ENCODE measurements around the gene PTPN11.

DNA sequence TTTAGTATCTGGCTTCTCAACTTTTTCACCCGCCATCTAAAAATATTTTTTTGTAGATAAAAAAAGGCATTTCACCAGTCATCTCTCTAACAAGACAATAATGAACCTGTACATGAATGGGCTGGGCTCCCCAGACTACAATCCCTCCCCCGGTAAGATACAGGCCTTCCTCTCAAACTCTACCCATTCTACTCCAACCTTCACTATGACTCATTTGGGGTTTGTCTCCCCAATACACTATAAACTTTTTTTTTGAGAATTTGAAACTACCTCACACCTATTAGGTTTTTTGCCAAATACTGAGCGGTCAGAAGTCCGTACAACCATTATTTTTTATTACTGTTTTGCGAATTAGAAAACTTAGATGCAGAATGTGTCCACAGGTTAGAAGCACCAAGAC, 10.1 kb upstream of the PTPN11 start:
- TF ChIP-seq POLR2A (IDR thresholded peaks at IDR 0.05) = no peak
- TF ChIP-seq, protein P1, sequence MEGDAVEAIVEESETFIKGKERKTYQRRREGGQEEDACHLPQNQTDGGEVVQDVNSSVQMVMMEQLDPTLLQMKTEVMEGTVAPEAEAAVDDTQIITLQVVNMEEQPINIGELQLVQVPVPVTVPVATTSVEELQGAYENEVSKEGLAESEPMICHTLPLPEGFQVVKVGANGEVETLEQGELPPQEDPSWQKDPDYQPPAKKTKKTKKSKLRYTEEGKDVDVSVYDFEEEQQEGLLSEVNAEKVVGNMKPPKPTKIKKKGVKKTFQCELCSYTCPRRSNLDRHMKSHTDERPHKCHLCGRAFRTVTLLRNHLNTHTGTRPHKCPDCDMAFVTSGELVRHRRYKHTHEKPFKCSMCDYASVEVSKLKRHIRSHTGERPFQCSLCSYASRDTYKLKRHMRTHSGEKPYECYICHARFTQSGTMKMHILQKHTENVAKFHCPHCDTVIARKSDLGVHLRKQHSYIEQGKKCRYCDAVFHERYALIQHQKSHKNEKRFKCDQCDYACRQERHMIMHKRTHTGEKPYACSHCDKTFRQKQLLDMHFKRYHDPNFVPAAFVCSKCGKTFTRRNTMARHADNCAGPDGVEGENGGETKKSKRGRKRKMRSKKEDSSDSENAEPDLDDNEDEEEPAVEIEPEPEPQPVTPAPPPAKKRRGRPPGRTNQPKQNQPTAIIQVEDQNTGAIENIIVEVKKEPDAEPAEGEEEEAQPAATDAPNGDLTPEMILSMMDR (IDR thresholded peaks at IDR 0.05) = no peak
